Astrocyte of the cerebellum (primary cell): ENCODE data around the gene ISG15.

Experiments used
- DNase-seq: peaks from one replicate; pipeline ENCODE4 v3.0.0-alpha.2; 2011; ENCODE audit warnings: low read depth
- H3K4me3 ChIP-seq: 2 replicates; pipeline ENCODE4 v1.5.1; 2011; ENCODE audit warnings: mild to moderate bottlenecking, low read depth, low read length, moderate library complexity
- CTCF ChIP-seq: IDR thresholded peaks from 2 replicates; pipeline ENCODE4 v1.5.1; 2012; ENCODE audit warnings: low read length, low read depth, moderate library complexity, mild to moderate bottlenecking; ENCODE audit errors: missing control alignments
- in situ Hi-C: cut with HindIII; loops from 2 replicates; pipeline ENCODE4 v1.10.0; 2017; ENCODE audit warnings: low sequenced_read_pairs

ISG15 gene

GRCh38 chr1:1031659-1032235, 18.4 kb downstream of the ISG15 start:
- no peak for TF ChIP-seq CTCF
- no peak overlapping the region for H3K4me3 ChIP-seq
- DNase-seq, result no peak
- in situ Hi-C loops, result no loop called here

GRCh38 chr1:1032424-1032823, 19.1 kb downstream of the ISG15 start:
- no peak for TF ChIP-seq CTCF
- peak overlapping the region; percentile 33 for H3K4me3 ChIP-seq
- no peak for DNase-seq
- in situ Hi-C loops, result no loop called here

- in situ Hi-C loops, result no loop called here
- peak; percentile 64 for TF ChIP-seq CTCF
- DNase-seq, result peak; percentile 29
- H3K4me3 ChIP-seq, result peak overlapping the region; percentile 33
Observed at GRCh38 chr1:1033009-1033587, 19.8 kb downstream of the ISG15 start.

GRCh38 chr1:1033731-1034438, 20.6 kb downstream of the ISG15 start:
- H3K4me3 ChIP-seq, result peak overlapping the region; percentile 23
- in situ Hi-C loops, result no loop called here
- no peak for TF ChIP-seq CTCF
- DNase-seq, result no peak

GRCh38 chr1:1034439-1034781, 21.1 kb downstream of the ISG15 start:
- no peak overlapping the region for H3K4me3 ChIP-seq
- in situ Hi-C loops, result no loop called here
- no peak for DNase-seq
- TF ChIP-seq CTCF, result no peak

- no peak for DNase-seq
- no peak for TF ChIP-seq CTCF
- H3K4me3 ChIP-seq, result no peak overlapping the region
- in situ Hi-C loops, result no loop called here
Observed at GRCh38 chr1:1035291-1035943, 22.1 kb downstream of the ISG15 start.
